Upper lobe of left lung (tissue), 6 donors: ENCODE results near the gene AMZ2. TPM values are rescaled to one million over a fixed set of nuclear protein-coding genes. Genes with fewer than 3 reads are reported as not detected.

Experiments used
- ATAC-seq, 2 donors: fragments of 200-7000 bp; cut with Tn5 transposase; one replicate each; pipeline ENCODE4 v1.9.1; 2022; ENCODE audit warnings: mild to moderate bottlenecking in 2 of 2, moderate library complexity in 2 of 2; ENCODE audit not compliant: low FRiP score in 2 of 2
- DNase-seq, 2 donors: peaks; one replicate each; pipeline ENCODE4 v3.0.0-alpha.2; 2019 to 2020
- H3K27ac ChIP-seq, 4 donors: fragments of 200-600 bp; sonication (generic); one replicate each; pipeline ENCODE4 v1.5.1; 2016 to 2019
- H3K27me3 ChIP-seq, 4 donors: fragments of 200-600 bp; sonication (generic); one replicate each; pipeline ENCODE4 v1.5.1; 2017 to 2019
- H3K36me3 ChIP-seq, 4 donors: fragments of 200-600 bp; sonication (generic); one replicate each; pipeline ENCODE4 v1.5.1; 2016 to 2019
- H3K4me1 ChIP-seq, 4 donors: fragments of 200-600 bp; sonication (generic); one replicate each; pipeline ENCODE4 v1.5.1; 2018 to 2019
- H3K4me3 ChIP-seq, 4 donors: fragments of 200-600 bp; sonication (generic); one replicate each; pipeline ENCODE4 v1.5.1; 2017 to 2019; ENCODE audit warnings: mild to moderate bottlenecking in 2 of 4, moderate library complexity in 1 of 4
- H3K9me3 ChIP-seq, 4 donors: fragments of 200-600 bp; sonication (generic); one replicate each; pipeline ENCODE4 v1.5.1; 2018 to 2019
- EP300 ChIP-seq, 4 donors: sonication (generic); formaldehyde crosslinking; IDR thresholded peaks; one replicate each; pipeline ENCODE4 v1.5.1; 2017; ENCODE audit warnings: antibody characterized with exemption in 4 of 4, control low read depth in 2 of 4
- POLR2A ChIP-seq, 4 donors: fragments of 450-650 bp; IDR thresholded peaks; one replicate each; pipeline ENCODE4 v1.5.1; 2016 to 2017; ENCODE audit warnings: antibody characterized with exemption in 4 of 4, mild to moderate bottlenecking in 2 of 4
- POLR2AphosphoS5 ChIP-seq, 2 donors: sonication (generic); formaldehyde crosslinking; IDR thresholded peaks; one replicate each; pipeline ENCODE4 v1.5.1; 2017; ENCODE audit warnings: antibody characterized with exemption in 2 of 2
- WGBS, 2 donors: methylation state at CpG; one replicate each; pipeline ENCODE4 v1.1.5; 2017 to 2018; 5-methylcytosine and 5-hydroxymethylcytosine counted together
- total RNA-seq, 6 donors: library from RNA; depleted of rRNA in 4 of 6; stranded (reverse); fragments of >200 nt in 4 of 6; gene quantifications; one replicate each; pipeline versions ENCODE4 v1.1.0 to v1.2.1, GENCODE V29; 2016 to 2021
- TF ChIP-seq, protein P1 (sequence below), 6 experiments: fragments of 450-650 bp in 4 of 6; fragments of 200-600 bp in 2 of 6; sonication (generic) in 2 of 6; IDR thresholded peaks; one replicate each; pipeline ENCODE4 v1.5.1; 2016 to 2019; ENCODE audit warnings: antibody characterized with exemption in 6 of 6
- donor health status: DM: no; HTN: no; CAD: no; lungs with moderate emphysema.
- donor health status: DM: no; HTN: yes; CAD: no; lungs with severe emphysema.

Gene AMZ2
- total RNA-seq, 6 donors from 2014 or later, result 19.4 to 50.3 (median 45.8) TPM

DNA sequence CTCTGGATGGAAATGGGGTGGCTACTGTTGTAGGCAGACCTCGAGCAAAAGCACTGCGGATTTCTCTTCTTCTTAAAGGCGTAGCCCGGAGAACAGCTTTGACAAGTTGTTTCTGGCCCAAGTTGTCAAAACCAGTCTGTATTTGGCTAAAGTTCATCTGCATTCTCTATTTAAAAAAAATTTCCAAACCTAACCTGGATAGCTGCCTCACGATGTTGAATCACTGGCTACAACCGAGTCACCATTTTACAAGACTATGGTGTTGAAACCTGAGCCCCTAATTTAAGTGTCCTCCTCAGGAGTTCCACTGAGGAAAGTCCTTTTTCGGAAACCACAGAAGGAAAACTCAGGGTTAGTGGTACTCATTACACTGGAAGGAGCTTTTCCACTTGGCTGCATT, 41.6 kb downstream of the AMZ2 start:
- no peaks in the 10 kb centered on the region for H3K36me3 ChIP-seq
- peak overlapping the region; percentile 87 to 97 (median 92) for H3K27ac ChIP-seq
- H3K4me1 ChIP-seq, result peaks cover 19 to 39% (median 29%) of the 10 kb centered on the region in 4 donors
- no peaks in the 10 kb centered on the region for H3K9me3 ChIP-seq
- H3K4me3 ChIP-seq, result peak overlapping the region in 2 of 4 donors; percentile 63 to 64
- H3K27me3 ChIP-seq, result peaks cover 0 to 22% (median 8%) of the 10 kb centered on the region in 4 donors
- no peak for ATAC-seq
- TF ChIP-seq EP300 (IDR thresholded peaks at IDR 0.05) (no peak), POLR2AphosphoS5 (IDR thresholded peaks at IDR 0.05) (no peak), POLR2A (IDR thresholded peaks at IDR 0.05) (no peak)
- TF ChIP-seq, protein P1, sequence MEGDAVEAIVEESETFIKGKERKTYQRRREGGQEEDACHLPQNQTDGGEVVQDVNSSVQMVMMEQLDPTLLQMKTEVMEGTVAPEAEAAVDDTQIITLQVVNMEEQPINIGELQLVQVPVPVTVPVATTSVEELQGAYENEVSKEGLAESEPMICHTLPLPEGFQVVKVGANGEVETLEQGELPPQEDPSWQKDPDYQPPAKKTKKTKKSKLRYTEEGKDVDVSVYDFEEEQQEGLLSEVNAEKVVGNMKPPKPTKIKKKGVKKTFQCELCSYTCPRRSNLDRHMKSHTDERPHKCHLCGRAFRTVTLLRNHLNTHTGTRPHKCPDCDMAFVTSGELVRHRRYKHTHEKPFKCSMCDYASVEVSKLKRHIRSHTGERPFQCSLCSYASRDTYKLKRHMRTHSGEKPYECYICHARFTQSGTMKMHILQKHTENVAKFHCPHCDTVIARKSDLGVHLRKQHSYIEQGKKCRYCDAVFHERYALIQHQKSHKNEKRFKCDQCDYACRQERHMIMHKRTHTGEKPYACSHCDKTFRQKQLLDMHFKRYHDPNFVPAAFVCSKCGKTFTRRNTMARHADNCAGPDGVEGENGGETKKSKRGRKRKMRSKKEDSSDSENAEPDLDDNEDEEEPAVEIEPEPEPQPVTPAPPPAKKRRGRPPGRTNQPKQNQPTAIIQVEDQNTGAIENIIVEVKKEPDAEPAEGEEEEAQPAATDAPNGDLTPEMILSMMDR (IDR thresholded peaks at IDR 0.05), result no peak
- DNase-seq, result no peak
- WGBS, 2 donors, result 88 to 90% methylated on average over 6 to 7 of the region's 7 CpGs

DNA sequence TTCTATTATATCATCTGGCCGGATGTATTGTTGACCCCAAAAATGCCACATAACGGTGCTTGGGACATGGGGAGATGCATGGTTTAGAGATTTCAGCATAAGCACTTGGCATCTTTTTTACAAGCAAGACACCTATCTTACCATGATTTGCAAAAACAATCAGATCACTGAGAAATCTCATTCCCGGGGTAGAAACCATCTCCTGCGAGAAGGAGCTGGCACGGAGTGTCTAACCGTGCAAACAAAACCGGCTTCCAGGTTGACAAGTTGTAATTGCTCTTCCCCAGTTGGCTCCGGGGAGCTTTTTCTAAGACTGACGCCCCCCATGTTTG, 42.1 kb downstream of the AMZ2 start:
- Histone ChIP-seq H3K27me3 (peaks cover 0 to 22% (median 8%) of the 10 kb centered on the region in 4 donors), H3K4me1 (peaks cover 19 to 39% (median 29%) of the 10 kb centered on the region in 4 donors), H3K27ac (peak overlapping the region; percentile 87 to 97 (median 92)), H3K9me3 (no peaks in the 10 kb centered on the region), H3K4me3 (peak overlapping the region in 3 of 4 donors; percentile 63 to 68 (median 64)), H3K36me3 (no peaks in the 10 kb centered on the region)
- TF ChIP-seq POLR2A (IDR thresholded peaks at IDR 0.05) (no peak), POLR2AphosphoS5 (IDR thresholded peaks at IDR 0.05) (no peak), EP300 (IDR thresholded peaks at IDR 0.05) (no peak)
- TF ChIP-seq, protein P1 (IDR thresholded peaks at IDR 0.05), result no peak
- ATAC-seq, result no peak
- DNase-seq, result no peak
- WGBS, 2 donors, result 18% methylated on average over 9 of the region's 9 CpGs

DNA sequence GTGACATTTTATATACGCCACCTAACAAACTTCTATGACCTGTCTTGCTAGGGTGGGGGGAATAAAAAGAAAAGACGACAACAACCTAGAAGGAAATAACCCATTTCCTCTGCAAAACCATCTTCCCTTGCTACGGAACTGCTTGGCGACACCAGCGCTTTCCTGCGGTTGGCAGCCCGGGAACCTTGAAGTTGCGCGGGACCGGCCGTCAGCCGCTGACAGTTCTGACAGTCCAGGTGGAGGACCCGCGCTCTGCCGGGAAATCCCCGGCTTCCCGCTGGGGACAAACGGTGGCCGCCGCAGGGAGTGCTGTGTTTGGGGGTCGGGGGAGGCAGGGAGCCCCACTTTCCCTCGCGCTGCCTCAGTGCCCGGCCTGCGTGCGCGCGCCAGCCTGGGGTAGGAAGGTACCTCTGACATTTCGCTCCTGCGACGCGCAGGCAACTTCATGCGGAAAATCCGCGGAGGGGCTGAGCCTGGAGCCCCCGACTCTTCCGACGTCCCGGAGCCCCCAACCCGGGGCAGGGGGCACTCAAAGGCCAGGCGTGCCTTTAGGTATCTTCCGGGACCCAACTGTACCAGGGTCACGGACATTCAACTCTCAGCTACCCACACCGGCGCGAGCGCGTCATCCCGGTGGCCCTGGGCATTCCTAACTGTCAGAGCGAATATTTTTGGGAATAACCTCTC, 42.6 kb downstream of the AMZ2 start:
- Histone ChIP-seq H3K36me3 (no peaks in the 10 kb centered on the region), H3K9me3 (no peaks in the 10 kb centered on the region), H3K4me1 (peaks cover 19 to 39% (median 29%) of the 10 kb centered on the region in 4 donors), H3K27me3 (peaks cover 0 to 22% (median 8%) of the 10 kb centered on the region in 4 donors), H3K27ac (peak overlapping the region; percentile 87 to 97 (median 92)), H3K4me3 (peak overlapping the region in 3 of 4 donors; percentile 63 to 68 (median 64))
- 2 to 3% methylated on average over 25 to 26 of the region's 50 CpGs for WGBS, 2 donors
- ATAC-seq, result peak in 1 of 2 donors; percentile 5
- TF ChIP-seq POLR2A (IDR thresholded peaks at IDR 0.05) (peak in 1 of 4 donors; percentile 21), POLR2AphosphoS5 (IDR thresholded peaks at IDR 0.05) (peak in 1 of 2 donors; percentile 17), EP300 (IDR thresholded peaks at IDR 0.05) (no peak)
- TF ChIP-seq, protein P1 (IDR thresholded peaks at IDR 0.05), result no peak
- DNase-seq, result peak; percentile 54 to 90

DNA sequence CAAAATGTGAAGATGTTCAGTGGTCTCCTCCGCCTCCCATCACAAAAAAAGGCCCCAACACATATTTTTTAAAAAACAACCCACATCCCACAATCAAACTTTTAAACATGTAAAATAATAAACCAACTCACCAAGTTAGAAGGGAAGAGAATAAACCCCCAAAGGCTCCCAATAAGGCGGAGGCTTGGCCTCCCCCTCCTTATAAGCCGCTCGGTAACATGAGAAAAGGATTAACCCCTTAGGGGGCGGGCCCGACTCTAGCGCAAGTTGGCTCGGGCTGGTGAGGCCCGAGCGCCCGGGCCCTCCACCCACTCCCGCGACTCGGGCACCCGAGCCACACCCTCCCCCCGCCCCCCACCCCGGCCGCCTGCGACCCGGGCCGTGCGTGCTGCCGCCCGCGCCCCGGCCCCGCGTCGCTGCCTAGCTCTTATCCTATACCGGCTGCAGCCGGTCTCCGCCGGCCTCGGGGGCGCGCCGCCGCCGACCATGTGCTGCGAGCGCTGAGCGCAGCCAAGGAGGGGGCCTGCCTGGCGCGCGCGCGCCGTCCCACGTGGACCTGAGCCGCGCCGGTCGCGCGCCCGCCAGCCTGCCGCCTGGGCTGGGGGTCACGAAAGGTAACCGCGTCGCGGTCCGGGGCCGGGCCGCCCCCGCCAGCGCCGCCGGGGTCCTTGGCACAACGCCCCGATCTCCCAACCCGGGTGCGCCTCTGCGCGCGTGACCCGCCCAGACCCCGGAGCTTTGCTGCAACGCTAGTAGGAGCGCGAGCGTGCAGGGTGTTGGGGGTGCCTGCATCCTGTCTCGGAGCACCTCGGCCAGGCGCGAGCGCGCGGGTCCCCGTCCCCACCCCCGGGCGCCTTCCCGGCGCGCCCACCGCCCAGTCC, 43.4 kb downstream of the AMZ2 start, which contains the start of the genes ARSG and SLC16A6:
ARSG (plus strand) TSS at position 541 of the 881 bp plus-strand sequence. CDS start 15,999 bp downstream, outside the sequence.
SLC16A6 (minus strand) TSS at position 173 of the 881 bp plus-strand sequence. CDS start 12,807 bp downstream, outside the sequence.
- Histone ChIP-seq H3K27ac (peak within 1 kb of the TSS; percentile 87 to 97 (median 92)), H3K36me3 (no peaks in the 10 kb centered on the region), H3K27me3 (peaks cover 0 to 22% (median 8%) of the 10 kb centered on the region in 4 donors), H3K4me3 (peak within 1 kb of the TSS; percentile 18 to 68 (median 64)), H3K9me3 (no peaks in the 10 kb centered on the region), H3K4me1 (peaks cover 19 to 39% (median 29%) of the 10 kb centered on the region in 4 donors)
- WGBS, 2 donors, result 0 to 3% methylated on average over 9 to 20 of the region's 96 CpGs
- DNase-seq, result peak; percentile 66 to 97
- peak; percentile 54 to 78 for ATAC-seq
- TF ChIP-seq POLR2A (IDR thresholded peaks at IDR 0.05) (no peak), EP300 (IDR thresholded peaks at IDR 0.05) (no peak), POLR2AphosphoS5 (IDR thresholded peaks at IDR 0.05) (no peak)
- TF ChIP-seq, protein P1 (IDR thresholded peaks at IDR 0.05), result no peak
